BJ (cell line): ENCODE results near the gene HP. TPM values are rescaled to one million over a fixed set of nuclear protein-coding genes. Genes with fewer than 3 reads are reported as not detected.

ENCODE experiments used
- CTCF ChIA-PET: fragments of 350-600 bp; formaldehyde crosslinking; extraction: SDS; loops from one replicate; lab custom pipeline; 2021; ENCODE audit warnings: antibody characterized with exemption, inconsistent platforms; lab: Yijun Ruan, JAX
- POLR2A ChIA-PET: fragments of 300-600 bp; sonication (Branson Sonifier 250); formaldehyde crosslinking; extraction: SDS; loops from one replicate; lab custom pipeline; 2021; ENCODE audit warnings: antibody characterized with exemption; lab: Charles Lee
- DNase-seq: peaks from one replicate; pipeline ENCODE4 v3.0.0-alpha.2; 2011; ENCODE audit warnings: low read depth
- H3K27me3 ChIP-seq: 2 replicates; pipeline ENCODE4 v1.6.0; 2011; ENCODE audit warnings: low read length; ENCODE audit not compliant: control insufficient read depth, insufficient read depth
- H3K36me3 ChIP-seq: 2 replicates; pipeline ENCODE4 v1.5.1; 2011; ENCODE audit warnings: low read length; ENCODE audit not compliant: control insufficient read depth, insufficient read depth
- H3K4me3 ChIP-seq: 2 replicates; pipeline ENCODE4 v1.5.1; 2011; ENCODE audit warnings: low read depth, mild to moderate bottlenecking, control low read depth, low read length
- CTCF ChIP-seq: IDR thresholded peaks from 2 replicates; pipeline ENCODE4 v1.5.1; 2011; ENCODE audit warnings: low read depth, mild to moderate bottlenecking, control low read depth, inconsistent platforms, low read length, moderate library complexity; ENCODE audit not compliant: insufficient read depth
- polyA plus RNA-seq: library from polyadenylated mRNA; depleted of rRNA; stranded (reverse); fragments of >200 nt; gene quantifications from 2 replicates; pipeline ENCODE4 v1.2.3, GENCODE V29; 2011

Gene HP
- polyA plus RNA-seq, 1 experiment: not detected

GRCh38 chr16:72061564-72061963, 7.3 kb downstream of the HP start:
- POLR2A ChIA-PET: no interaction called here
- Histone ChIP-seq H3K36me3 (no peaks in the 10 kb centered on the region), H3K27me3 (no peaks in the 10 kb centered on the region), H3K4me3 (no peak overlapping the region)
- no peak for DNase-seq
- CTCF ChIA-PET: no interaction called here
- TF ChIP-seq CTCF: no peak

GRCh38 chr16:72064361-72064894, 10.1 kb downstream of the HP start:
- H3K27me3 ChIP-seq: no peaks in the 10 kb centered on the region
- no peaks in the 10 kb centered on the region for H3K36me3 ChIP-seq
- CTCF ChIA-PET: interaction anchor here (0.6 kb wide), 1 partner anchor 402 kb away, joined by 4 read pairs; no protein-coding TSS in a partner anchor
- POLR2A ChIA-PET: no interaction called here
- no peak overlapping the region for H3K4me3 ChIP-seq
- DNase-seq: no peak
- no peak for TF ChIP-seq CTCF

DNA sequence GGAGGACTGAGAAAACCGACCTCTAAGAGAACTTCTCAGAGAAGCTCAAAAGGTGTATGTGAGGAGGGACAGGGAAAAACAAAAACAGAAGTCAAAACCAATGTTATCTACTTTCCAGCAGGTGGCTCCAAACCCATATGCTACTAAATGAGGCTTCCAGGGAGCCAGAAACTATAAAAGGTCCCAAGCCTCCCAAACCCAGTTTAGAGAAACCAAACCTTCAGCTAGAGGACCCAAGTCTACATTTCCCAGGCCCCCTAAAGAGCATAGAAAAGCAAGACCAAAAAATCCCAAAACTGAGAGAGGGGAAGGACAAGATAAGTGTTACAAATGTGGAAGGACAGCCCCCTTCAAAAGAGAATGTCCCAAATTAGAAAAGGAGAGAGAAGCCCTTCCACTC, 12.4 kb downstream of the HP start:
- ChIA-PET POLR2A (no interaction called here), CTCF (interaction anchor here (0.8 to 2.1 kb wide), 10 partner anchors 11 to 1888 kb away, joined by 3 to 10 read pairs (median 4); partner anchors contain the start of genes DHX38, HP and TXNL4B)
- no peak for DNase-seq
- Histone ChIP-seq H3K36me3 (no peaks in the 10 kb centered on the region), H3K27me3 (no peaks in the 10 kb centered on the region), H3K4me3 (no peak overlapping the region)
- TF ChIP-seq CTCF: peak; percentile 71

GRCh38 chr16:72068930-72069329, 14.6 kb downstream of the HP start:
- Histone ChIP-seq H3K27me3 (no peaks in the 10 kb centered on the region), H3K36me3 (no peaks in the 10 kb centered on the region), H3K4me3 (no peak overlapping the region)
- CTCF ChIA-PET: interaction anchor here (0.9 kb wide), 1 partner anchor 20 kb away, joined by 3 read pairs; no protein-coding TSS in a partner anchor
- no peak for DNase-seq
- POLR2A ChIA-PET: no interaction called here
- TF ChIP-seq CTCF: no peak

GRCh38 chr16:72072514-72073342, 18.4 kb downstream of the HP start:
- TF ChIP-seq CTCF: no peak
- Histone ChIP-seq H3K27me3 (no peaks in the 10 kb centered on the region), H3K4me3 (no peak overlapping the region), H3K36me3 (no peaks in the 10 kb centered on the region)
- DNase-seq: no peak
- ChIA-PET POLR2A (no interaction called here), CTCF (interaction anchor here (1.1 kb wide), 1 partner anchor 15 kb away, joined by 3 read pairs; no protein-coding TSS in a partner anchor)
